Activated CD8-positive, alpha-beta memory T cell treated with anti-CD3 and anti-CD28 coated beads, Interleukin-2, amount 50 U/mL, for 24 hours (primary cell): Measurements from ENCODE around the gene TMEM171.

Experiments used
- DNase-seq: peaks from one replicate; pipeline ENCODE4 v3.0.0-alpha.2; 2020; ENCODE audit errors: extremely low read depth

Gene TMEM171

DNA sequence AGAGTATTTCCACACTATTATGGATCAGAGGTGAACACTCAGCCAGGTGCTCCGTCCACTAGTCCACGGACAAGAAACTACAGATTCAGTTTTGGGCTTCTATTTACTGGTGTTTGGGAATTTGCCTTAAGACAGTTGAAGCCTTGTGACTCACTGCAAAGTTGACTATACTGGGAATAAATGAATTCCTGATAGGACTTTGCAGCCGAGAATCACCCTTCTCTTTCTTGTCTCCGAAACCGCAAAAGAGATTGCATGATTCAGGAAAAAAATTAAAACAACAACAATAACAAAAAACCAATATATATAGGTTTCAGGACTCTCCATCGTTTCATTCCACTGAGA lies 716 bp downstream of the TMEM171 start:
- no peak for DNase-seq

DNA sequence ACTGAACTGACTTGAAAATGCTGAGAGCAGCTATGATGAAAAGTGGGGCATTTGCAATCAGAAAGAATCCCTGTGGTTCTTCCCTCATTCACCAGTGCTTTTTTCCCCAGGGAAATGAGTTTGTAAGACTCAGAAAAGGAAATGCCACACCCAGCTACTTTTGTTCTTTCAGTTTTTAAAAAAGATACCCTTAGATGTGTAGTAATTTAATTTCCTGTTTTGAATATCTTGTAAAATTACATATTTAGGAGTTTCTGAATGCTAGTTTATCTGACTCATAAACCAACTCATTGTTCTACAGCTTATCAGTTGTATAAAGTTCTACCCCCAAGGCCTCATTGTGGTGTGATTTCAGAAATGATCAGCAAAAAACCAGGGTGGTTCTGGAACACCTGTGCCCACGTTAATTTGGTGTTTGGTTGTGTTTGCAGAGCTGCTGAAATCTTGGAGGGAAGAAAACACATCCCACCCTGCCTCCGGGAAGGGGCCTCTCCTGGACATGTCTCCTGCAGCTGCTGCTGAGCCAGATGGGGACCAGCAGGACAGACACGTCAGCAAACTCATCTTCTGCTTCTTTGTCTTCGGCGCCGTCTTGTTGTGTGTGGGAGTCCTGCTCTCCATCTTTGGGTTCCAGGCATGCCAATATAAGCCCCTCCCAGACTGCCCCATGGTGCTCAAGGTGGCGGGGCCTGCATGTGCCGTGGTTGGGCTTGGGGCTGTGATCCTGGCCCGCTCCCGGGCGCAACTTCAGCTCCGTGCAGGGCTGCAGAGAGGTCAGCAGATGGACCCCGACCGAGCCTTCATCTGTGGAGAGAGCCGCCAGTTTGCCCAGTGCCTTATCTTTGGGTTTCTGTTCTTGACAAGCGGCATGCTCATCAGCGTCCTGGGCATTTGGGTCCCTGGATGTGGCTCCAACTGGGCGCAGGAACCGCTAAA lies 2.8 kb downstream of the TMEM171 start:
- no peak for DNase-seq

DNA sequence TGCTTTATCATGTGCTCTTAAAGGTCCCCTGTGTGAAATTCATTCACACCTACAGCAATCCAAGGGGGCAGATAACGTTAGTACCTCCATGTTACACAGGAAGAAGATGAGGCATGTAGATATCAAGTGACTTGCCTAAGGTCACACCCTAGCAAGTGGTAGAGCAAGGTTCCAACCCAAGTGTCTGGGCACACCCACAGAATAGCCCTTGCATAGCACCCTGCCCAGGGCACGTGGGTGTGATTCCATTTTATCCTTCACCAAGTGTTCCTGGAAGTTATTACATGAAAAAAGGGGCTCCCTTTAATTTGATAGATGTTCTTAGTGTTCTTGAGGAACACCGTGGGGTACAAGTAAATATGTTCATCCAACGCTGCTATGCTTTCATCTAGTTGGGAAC lies 4.9 kb downstream of the TMEM171 start:
- DNase-seq = no peak

DNA sequence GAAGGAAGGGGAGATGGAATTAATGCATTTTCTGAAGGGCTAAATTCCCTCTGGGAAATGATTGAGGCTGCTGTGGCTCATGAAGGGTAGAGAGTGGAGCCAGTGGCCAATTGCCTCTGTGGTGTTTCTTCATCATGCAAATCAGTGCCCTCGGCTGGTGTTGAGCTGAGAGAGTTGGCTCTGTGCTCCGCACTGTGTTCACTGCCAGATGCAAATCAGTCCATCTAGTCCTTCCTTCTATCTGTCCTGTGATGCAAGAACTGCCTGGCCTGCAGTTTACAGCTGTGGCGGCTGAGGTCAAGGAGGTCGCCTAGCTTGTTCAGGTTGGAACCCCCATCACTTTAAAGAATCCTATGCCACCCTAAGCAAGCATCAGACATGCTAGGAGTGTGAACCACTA lies 6.0 kb downstream of the TMEM171 start:
- DNase-seq = no peak

DNA sequence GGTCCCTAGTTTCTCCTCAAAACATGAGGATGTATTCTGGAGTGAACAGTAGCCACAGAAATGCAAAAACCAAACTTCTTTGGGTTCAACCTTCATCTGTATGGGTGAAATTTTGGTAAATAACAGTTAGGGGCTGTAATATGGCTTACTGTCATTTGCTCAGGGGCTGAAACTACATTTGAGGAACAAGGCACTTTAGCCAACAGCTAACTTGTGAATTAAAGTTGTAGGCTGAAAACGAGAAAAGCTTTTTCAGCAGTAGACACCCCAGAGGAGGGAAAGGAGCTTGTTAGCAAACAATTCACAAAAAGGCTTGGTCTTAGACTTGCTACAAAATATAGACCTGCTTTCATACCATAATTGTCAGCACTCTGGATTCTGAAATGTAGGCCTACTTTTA lies 6.6 kb downstream of the TMEM171 start:
- no peak for DNase-seq

DNA sequence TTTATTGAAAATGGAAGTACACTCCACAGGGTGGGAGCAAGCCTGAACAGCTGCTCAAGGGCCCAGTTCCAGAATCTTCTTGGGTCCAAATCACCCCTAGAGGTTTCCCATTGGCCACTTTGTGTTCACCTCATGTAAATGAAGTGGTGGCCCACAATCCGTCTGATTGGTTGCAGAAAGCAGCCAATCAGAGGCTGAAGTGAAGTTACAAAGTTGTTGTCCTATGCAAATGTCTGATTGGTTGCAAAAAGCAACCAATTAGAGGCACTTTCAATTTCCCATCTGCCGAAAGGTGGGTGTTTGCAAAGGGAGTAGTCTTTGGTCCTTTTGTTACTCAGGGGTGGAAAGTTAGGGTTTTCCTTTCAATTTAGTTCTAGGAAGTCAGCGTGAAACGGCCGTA lies 8.8 kb downstream of the TMEM171 start:
- no peak for DNase-seq

DNA sequence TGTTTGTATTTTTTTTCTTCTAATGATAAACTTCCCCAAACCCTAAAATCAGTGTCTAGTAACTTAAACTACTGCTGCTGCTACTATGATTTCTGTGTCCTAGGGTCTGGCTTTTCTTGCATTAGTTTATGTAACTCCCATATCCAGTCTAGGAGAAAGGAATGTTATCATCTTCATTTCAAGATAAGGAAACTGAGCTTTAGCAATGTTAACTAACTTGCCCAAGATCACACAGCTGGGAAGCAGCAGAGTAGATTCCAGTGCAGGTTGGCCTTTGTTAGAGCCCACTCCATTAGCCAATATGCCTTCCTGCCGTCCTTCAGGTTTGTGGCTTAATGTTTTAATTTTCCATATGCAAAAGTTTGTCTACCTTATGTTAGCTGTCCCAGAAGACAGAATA lies 10.4 kb downstream of the TMEM171 start:
- DNase-seq = no peak

DNA sequence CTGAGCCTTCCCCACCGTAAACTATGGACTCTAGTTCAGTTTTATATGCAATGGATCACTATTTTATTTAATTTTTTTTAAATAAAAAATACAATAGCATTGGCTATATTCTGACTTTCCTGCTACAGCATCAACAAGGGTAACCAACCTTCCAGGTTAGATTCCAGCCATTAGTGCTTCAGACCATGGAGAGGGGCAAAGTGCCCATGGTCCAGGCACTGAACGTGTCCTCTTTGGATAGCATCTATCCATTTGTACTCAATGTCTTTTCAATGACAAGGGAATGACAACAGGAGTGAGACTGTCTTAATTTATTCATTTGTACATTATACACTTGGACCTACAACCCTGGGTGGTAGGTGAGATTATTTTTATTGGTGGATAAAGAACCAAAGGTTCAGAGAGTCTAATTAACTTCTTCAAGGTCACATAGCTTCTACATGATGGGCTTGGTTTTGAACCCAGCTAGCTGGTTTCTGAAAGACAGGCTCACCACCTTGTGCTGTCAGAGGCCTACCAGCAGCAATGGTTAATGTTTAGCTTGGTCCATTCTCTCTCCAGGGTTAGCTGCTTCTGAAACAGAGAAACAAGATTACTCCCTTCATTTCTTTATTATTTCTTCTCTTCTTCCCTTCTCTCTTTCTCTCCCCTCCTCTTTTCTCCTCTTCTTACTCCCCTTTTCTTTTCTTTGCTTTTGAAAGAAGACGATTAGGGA lies 11.5 kb downstream of the TMEM171 start:
- DNase-seq = no peak

DNA sequence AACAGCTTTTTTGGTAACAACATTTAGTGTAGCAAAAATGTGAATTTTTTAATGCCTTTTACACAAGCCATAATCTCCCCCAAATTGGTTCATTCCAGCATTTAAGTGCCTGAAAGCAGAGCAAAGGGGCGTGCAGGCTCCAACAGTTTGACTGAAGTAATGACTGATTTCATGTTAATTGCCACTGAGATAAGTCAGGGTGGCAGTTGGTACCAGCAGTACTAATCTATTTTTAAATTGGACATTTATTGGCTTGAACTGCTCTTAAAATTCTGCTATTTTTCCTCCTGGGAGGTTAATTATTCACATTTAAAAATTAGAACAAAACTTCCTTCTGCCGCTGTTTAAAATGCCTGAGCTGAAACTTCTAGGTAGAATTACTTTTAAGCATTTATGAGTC lies 12.4 kb downstream of the TMEM171 start:
- no peak for DNase-seq

DNA sequence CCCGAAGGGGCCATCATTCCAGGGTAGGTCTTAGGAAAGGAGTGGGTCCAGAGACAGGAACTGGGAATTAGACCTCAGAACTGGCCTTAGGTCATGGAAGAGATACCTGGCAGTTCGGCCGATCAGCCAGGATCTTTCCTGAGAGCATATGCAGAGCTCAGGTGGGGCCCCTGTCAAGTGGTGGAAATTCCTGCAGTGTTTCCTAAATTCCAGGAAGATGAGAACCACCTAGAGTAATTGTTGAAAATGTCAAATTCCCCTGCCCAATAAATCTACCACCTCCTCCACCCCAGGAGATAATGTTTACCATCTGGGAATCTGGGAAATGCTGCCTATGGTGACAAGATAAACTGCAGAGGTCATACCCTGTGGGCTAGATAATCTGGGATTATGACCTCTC lies 14.6 kb downstream of the TMEM171 start:
- DNase-seq = no peak

DNA sequence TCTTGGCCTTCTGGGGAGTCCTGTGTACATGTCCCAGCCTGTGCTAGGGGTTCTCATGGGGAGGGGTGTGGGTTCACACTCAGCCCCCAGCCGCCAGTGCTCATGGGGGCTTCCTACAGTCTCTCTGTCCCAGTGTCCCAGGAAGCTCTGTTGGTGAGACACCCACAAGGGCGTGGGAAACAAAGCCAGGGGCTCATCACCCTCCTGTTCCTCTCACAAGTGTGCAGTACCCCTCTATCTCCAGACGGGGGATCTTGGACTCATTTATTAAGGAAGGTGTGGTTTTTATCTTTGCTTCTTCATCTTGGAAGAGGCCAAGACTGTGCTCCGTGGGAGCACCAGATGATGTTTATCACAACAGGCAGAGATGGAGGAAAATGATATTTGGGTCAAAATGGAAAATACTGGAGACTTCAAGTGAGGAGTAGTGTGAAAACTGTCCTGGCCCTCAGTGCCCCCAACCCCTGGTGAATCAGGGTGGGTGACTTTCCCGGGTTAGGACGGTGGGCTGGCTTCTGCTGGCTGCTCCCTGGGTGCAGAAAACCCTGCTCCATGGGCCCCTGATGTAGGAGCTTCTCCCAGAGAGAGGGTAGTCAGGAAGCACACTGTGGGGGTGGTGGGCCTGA lies 15.2 kb downstream of the TMEM171 start:
- no peak for DNase-seq

DNA sequence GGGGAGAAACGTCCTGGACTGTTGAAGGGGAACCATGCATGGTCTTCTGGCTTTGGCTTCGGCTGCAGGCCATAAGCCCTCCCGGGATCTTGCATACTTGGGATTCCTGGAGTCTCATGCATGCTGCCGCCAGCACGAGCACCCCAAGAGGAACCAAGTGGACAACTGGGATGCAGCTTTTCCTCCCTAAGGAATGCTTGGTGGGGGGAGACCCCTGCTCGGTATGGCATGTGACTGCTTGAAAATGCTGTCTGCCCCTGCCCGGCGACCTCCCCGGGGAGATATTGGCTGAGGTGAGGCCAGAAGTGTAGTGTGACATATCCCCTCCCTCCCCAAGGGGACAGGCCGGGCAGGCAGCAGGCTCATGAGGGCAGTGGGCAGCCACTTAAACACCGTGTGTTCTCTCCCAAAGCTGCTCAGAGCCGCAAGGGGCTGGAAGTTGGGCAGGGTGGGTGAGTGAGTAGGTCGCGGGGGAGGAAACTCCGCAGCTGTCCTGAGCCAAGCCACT lies 15.7 kb downstream of the TMEM171 start:
- no peak for DNase-seq

DNA sequence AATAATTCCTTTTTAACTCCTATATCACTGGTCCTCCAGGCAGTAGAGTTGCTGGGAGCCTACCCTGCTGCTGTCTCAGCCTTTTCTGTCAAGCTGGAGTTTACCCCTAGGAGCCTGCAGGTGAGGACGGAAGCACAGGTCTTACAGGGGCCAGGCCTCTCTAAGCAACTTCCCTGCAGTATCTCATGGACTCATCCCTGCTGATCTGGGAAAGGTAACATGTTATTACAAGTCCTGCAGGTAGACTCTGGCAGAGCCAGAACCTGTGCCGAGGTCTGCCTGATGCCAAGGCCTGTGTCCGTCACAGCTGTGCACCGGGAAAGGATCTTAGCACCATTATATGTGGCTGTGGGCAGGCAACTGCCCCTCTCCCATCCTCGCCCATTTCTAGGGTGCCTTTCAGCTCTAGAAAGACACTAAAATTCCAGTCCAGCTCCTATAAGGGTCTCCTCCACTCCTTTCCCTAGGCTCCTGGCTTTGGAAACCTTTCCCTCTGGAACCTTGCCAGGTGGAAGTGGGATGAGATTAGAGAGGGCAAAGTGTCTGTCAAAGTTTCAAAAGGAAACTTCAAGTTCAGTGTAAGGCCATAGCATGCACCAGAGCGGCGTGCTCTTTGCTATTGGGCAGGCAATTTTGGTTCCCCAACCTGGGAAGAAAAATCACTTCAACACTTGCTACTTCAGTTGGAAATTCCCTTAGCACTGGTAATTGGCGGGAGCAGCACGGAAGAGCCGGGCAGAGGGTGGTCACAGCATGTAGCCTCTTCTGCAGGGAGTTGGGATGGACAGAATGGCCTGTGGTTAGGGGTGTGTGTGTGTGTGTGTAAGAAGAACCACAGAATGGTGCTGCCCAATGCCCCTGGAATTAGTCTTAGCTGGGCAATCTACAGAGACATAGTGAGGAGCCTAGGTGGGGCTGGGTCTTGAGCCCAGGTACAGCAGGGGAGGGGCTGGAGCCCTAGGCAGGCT lies 17.5 kb downstream of the TMEM171 start:
- no peak for DNase-seq

DNA sequence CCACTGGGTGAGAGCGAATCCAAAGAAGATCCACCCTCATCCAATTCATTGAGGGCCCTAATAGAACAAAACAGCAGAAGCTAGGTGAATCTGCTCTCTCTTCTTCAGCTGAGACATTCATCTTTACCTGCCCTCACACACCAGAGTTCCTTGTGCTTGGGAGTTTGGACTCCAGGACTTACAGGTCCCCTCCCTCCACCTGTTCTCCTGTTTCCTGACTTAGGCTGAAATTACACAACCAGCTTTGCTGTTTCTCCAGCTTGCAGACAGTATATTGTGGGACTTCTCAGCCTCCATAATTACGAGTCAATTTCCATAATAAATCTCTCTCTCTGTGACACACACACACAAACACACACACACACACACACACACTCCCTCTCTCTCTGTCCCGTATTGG lies 19.1 kb downstream of the TMEM171 start:
- no peak for DNase-seq

DNA sequence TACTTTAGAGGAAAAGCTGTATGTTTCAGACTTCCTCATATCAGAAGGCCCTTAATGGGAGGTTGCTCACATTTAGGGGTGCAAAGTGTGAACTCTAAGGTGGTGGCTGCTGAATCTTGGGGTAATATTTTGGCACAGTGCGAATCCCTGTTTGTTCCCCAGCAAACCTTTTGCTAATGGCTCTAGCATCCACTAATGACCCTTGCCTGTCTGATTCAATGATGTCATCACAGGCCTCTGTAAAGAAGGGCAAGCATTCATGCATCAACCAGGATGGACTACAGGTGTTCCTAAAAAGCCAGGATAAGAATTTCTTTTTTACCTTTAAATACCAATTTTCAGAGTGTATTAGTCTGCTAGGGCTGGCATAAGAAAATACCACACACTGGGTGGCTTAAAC lies 20.4 kb downstream of the TMEM171 start:
- no peak for DNase-seq

DNA sequence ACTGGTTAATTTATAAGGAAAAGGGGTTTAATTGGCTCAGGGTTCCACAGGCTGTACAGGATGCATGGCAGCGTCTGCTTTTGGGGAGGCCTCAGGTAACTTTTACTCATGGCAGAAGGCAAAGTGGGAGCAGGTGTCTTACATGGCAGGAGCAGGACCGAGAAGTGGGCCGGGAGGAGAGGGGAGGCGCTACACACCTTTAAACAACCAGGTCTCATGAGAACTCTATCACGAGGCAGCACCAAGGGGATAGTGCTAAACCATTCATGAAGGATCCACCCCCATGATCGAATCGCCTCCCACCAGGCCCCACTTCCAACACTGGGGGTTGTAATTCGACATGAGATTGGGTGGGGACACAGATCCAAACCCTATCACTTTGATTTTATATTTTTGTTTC lies 21.7 kb downstream of the TMEM171 start:
- DNase-seq = no peak

DNA sequence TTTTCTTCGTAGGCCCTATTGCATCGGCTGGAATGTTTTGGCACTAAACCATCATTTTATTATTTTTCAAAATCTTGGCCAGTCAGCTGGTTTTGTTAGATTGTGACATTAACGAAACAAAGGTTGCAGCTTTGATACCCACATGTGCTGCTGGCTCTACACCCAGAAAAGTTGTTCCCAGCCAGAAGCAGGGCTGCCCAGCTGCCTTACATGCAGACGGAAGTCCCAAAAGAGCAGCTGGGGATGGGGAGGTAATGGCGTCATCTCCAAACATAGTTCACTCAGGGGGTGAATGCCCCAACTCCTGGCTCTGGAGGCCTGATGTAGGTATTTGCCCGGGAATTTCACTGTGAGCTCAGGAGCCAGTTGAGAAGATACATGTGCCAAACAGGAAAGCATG lies 23.3 kb downstream of the TMEM171 start:
- no peak for DNase-seq

DNA sequence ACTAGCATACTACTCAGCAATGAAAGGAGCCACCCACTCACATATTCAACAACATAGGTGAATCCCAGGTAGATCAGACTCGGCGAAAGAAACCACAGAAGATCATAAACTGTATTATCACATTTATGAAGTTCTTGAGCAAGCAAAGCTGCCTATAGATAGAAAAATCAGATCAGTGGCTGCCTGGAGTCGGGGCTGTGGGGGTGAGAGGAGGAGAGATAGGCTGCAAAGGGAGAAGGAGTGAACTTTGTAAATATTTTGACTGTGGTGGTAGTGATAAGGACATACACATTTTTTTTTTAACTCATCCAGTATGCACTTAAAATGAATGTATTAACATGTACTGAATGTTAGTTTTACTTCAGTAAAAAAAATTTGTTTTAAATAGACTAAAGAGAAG lies 29.2 kb downstream of the TMEM171 start:
- DNase-seq = no peak

DNA sequence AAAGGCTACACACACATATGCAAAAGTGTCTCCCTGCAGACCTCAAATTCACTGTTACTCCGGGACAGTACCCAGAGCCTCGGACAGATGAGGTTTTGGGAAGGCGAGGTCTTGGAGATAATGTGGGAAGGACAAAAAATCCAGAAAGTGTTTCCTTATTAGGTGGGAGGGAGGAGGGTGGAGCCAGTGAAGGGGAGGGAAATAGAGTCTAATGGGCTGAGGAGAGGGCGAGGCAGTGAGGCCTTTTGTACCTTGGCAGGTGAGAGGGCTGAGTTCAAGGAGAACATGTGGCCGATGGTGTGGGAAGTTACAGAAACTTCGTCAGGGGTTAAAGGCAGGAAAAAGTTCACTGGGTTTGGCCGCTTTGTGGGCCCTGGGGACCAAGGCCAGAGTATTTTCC lies 30.5 kb downstream of the TMEM171 start:
- DNase-seq = no peak

DNA sequence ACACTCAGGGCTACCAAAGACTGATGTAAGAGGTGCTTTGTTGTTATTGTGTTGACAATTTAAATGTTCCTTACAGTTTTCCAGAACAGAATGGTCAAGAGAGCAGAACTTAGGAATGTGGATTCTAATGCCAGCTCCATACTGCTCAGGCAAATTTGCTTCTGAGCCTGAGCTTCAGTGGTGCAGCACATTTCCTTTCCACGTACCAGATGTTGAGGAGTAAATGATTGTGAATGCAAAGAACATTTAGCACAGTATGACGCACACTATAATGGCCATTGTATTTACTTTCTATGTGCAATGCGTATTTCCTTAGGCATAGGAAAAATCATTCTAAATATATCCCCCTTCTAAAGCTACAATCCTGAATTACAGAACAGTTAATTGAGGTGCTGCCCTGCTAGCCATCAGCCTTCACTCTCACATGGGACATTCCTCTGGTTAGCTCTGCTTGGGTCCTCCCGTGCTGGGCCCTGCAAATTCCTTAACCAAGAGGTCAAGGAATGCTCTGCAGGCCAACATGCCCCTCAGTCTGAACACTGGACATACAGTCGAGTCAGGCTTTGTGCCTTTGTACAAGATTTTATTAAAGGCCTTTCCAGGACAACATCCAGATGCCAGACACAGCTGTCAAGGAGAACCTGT lies 31.5 kb downstream of the TMEM171 start:
- DNase-seq = no peak
